NCI-H1436 (cell line): ENCODE measurements around the gene RXRG.

ENCODE experiments used
- DNase-seq: peaks from one replicate; lab custom pipeline; 2025; lab: John Stamatoyannopoulos, UW

The RXRG gene

GRCh38 chr1:165449131-165449530, 4.2 kb upstream of the RXRG start:
- no peak for DNase-seq

- no peak for DNase-seq
These were observed 462 bp upstream of the RXRG start for GRCh38 chr1:165445388-165445787.

- no peak for DNase-seq
These were observed 1.2 kb downstream of the RXRG start for GRCh38 chr1:165443539-165444311.

- DNase-seq, result no peak
These were observed 2.3 kb downstream of the RXRG start for GRCh38 chr1:165442653-165443052.

GRCh38 chr1:165442053-165442452, 2.9 kb downstream of the RXRG start:
- DNase-seq, result no peak

- no peak for DNase-seq
These were observed 3.6 kb downstream of the RXRG start for GRCh38 chr1:165441166-165441880.

GRCh38 chr1:165439330-165439729, 5.6 kb downstream of the RXRG start:
- no peak for DNase-seq

- DNase-seq, result no peak
These were observed 7.9 kb downstream of the RXRG start for GRCh38 chr1:165436994-165437393.

- DNase-seq, result no peak
These were observed 9.1 kb downstream of the RXRG start for GRCh38 chr1:165435801-165436200.

- peak; percentile 53 for DNase-seq
These were observed 10.6 kb downstream of the RXRG start for GRCh38 chr1:165434281-165434680.

- no peak for DNase-seq
These were observed 13.8 kb downstream of the RXRG start for GRCh38 chr1:165431079-165431478.

- no peak for DNase-seq
These were observed 18.2 kb downstream of the RXRG start for GRCh38 chr1:165426745-165427144.

GRCh38 chr1:165425621-165426020, 19.3 kb downstream of the RXRG start:
- no peak for DNase-seq

- no peak for DNase-seq
These were observed 20.3 kb downstream of the RXRG start for GRCh38 chr1:165424454-165425216.

GRCh38 chr1:165423136-165423535, 21.8 kb downstream of the RXRG start:
- no peak for DNase-seq

- no peak for DNase-seq
These were observed 24.3 kb downstream of the RXRG start for GRCh38 chr1:165420655-165421054.

- DNase-seq, result no peak
These were observed 25.1 kb downstream of the RXRG start for GRCh38 chr1:165419839-165420238.

- DNase-seq, result no peak
These were observed 26.7 kb downstream of the RXRG start for GRCh38 chr1:165418195-165418594.

- DNase-seq, result no peak
These were observed 28.1 kb downstream of the RXRG start for GRCh38 chr1:165416876-165417275.

- no peak for DNase-seq
These were observed 29.9 kb downstream of the RXRG start for GRCh38 chr1:165415068-165415467.

GRCh38 chr1:165414620-165415019, 30.3 kb downstream of the RXRG start:
- DNase-seq, result no peak

GRCh38 chr1:165411396-165411795, 33.5 kb downstream of the RXRG start:
- DNase-seq, result no peak
